ENCODE results near the gene VPS41. TPM values are rescaled to one million over a fixed set of nuclear protein-coding genes. Genes with fewer than 3 reads are reported as not detected.

Gene VPS41
- polyA plus RNA-seq, 4 donors: 8.6 to 67.7 (median 14.4) TPM

GRCh38 chr7:38881015-38881414, 28.0 kb downstream of the VPS41 start:
- no peak overlapping the region for H3K4me3 ChIP-seq (ENCODE audit: low read depth in 1 of 3, low read length in 3 of 3)
- 95 to 100% (median 99%) methylated on average over 3 of the region's 3 CpGs for WGBS, 3 donors
- peaks cover 0 to 4% (median 0%) of the 10 kb centered on the region in 3 donors for H3K36me3 ChIP-seq (ENCODE audit: control insufficient read depth in 3 of 3, insufficient read depth in 2 of 3, low read depth in 1 of 3, low read length in 3 of 3)
- FAIRE-seq: no peak
- DNase-seq: no peak
- no peak overlapping the region for H3K27ac ChIP-seq (ENCODE audit: low read depth in 1 of 3, low read length in 2 of 3)
- no peaks in the 10 kb centered on the region for H3K4me1 ChIP-seq (ENCODE audit: control insufficient read depth in 3 of 3, insufficient read depth in 2 of 3, low read depth in 1 of 3, low read length in 2 of 3)
- H3K27me3 ChIP-seq (ENCODE audit: control insufficient read depth in 3 of 3, insufficient read depth in 3 of 3, low read length in 3 of 3): no peaks in the 10 kb centered on the region
- peaks cover 0 to 3% of the 10 kb centered on the region in 2 donors for H3K9me3 ChIP-seq (ENCODE audit: control insufficient read depth in 2 of 2, insufficient read depth in 1 of 2, low read depth in 1 of 2, low read length in 1 of 2)

GRCh38 chr7:38880454-38880853, 28.5 kb downstream of the VPS41 start:
- peaks cover 0 to 2% (median 0%) of the 10 kb centered on the region in 3 donors for H3K36me3 ChIP-seq (ENCODE audit: control insufficient read depth in 3 of 3, insufficient read depth in 2 of 3, low read depth in 1 of 3, low read length in 3 of 3)
- H3K4me1 ChIP-seq (ENCODE audit: control insufficient read depth in 3 of 3, insufficient read depth in 2 of 3, low read depth in 1 of 3, low read length in 2 of 3): no peaks in the 10 kb centered on the region
- H3K4me3 ChIP-seq (ENCODE audit: low read depth in 1 of 3, low read length in 3 of 3): no peak overlapping the region
- peaks cover 0 to 2% of the 10 kb centered on the region in 2 donors for H3K9me3 ChIP-seq (ENCODE audit: control insufficient read depth in 2 of 2, insufficient read depth in 1 of 2, low read depth in 1 of 2, low read length in 1 of 2)
- no peak overlapping the region for H3K27ac ChIP-seq (ENCODE audit: low read depth in 1 of 3, low read length in 2 of 3)
- WGBS, 3 donors: 81 to 83% (median 83%) methylated on average over 3 of the region's 3 CpGs
- DNase-seq (no peak), FAIRE-seq (no peak)
- no peaks in the 10 kb centered on the region for H3K27me3 ChIP-seq (ENCODE audit: control insufficient read depth in 3 of 3, insufficient read depth in 3 of 3, low read length in 3 of 3)

- no peaks in the 10 kb centered on the region for H3K27me3 ChIP-seq (ENCODE audit: control insufficient read depth in 3 of 3, insufficient read depth in 3 of 3, low read length in 3 of 3)
- peaks cover 0 to 2% (median 0%) of the 10 kb centered on the region in 3 donors for H3K36me3 ChIP-seq (ENCODE audit: control insufficient read depth in 3 of 3, insufficient read depth in 2 of 3, low read depth in 1 of 3, low read length in 3 of 3)
- H3K9me3 ChIP-seq (ENCODE audit: control insufficient read depth in 2 of 2, insufficient read depth in 1 of 2, low read depth in 1 of 2, low read length in 1 of 2): peaks cover 0 to 2% of the 10 kb centered on the region in 2 donors
- no peak overlapping the region for H3K4me3 ChIP-seq (ENCODE audit: low read depth in 1 of 3, low read length in 3 of 3)
- WGBS, 3 donors: 95 to 97% (median 96%) methylated on average over 1 of the region's 1 CpG
- H3K27ac ChIP-seq (ENCODE audit: low read depth in 1 of 3, low read length in 2 of 3): no peak overlapping the region
- no peaks in the 10 kb centered on the region for H3K4me1 ChIP-seq (ENCODE audit: control insufficient read depth in 3 of 3, insufficient read depth in 2 of 3, low read depth in 1 of 3, low read length in 2 of 3)
- FAIRE-seq (no peak), DNase-seq (no peak)
These were observed 29.0 kb downstream of the VPS41 start for GRCh38 chr7:38880035-38880434.

GRCh38 chr7:38878694-38879457, 30.1 kb downstream of the VPS41 start:
- H3K27me3 ChIP-seq (ENCODE audit: control insufficient read depth in 3 of 3, insufficient read depth in 3 of 3, low read length in 3 of 3): no peaks in the 10 kb centered on the region
- no peak for FAIRE-seq
- DNase-seq: no peak
- H3K36me3 ChIP-seq (ENCODE audit: control insufficient read depth in 3 of 3, insufficient read depth in 2 of 3, low read depth in 1 of 3, low read length in 3 of 3): no peaks in the 10 kb centered on the region
- no peaks in the 10 kb centered on the region for H3K9me3 ChIP-seq (ENCODE audit: control insufficient read depth in 2 of 2, insufficient read depth in 1 of 2, low read depth in 1 of 2, low read length in 1 of 2)
- no peak overlapping the region for H3K27ac ChIP-seq (ENCODE audit: low read depth in 1 of 3, low read length in 2 of 3)
- no peaks in the 10 kb centered on the region for H3K4me1 ChIP-seq (ENCODE audit: control insufficient read depth in 3 of 3, insufficient read depth in 2 of 3, low read depth in 1 of 3, low read length in 2 of 3)
- WGBS, 3 donors: 81 to 93% (median 92%) methylated on average over 8 of the region's 8 CpGs
- no peak overlapping the region for H3K4me3 ChIP-seq (ENCODE audit: low read depth in 1 of 3, low read length in 3 of 3)

GRCh38 chr7:38873433-38873832, 35.6 kb downstream of the VPS41 start:
- DNase-seq (no peak), FAIRE-seq (no peak)
- no peaks in the 10 kb centered on the region for H3K9me3 ChIP-seq (ENCODE audit: control insufficient read depth in 2 of 2, insufficient read depth in 1 of 2, low read depth in 1 of 2, low read length in 1 of 2)
- WGBS, 3 donors: 89 to 91% (median 90%) methylated on average over 4 of the region's 4 CpGs
- H3K4me1 ChIP-seq (ENCODE audit: control insufficient read depth in 3 of 3, insufficient read depth in 2 of 3, low read depth in 1 of 3, low read length in 2 of 3): no peaks in the 10 kb centered on the region
- H3K4me3 ChIP-seq (ENCODE audit: low read depth in 1 of 3, low read length in 3 of 3): no peak overlapping the region
- no peak overlapping the region for H3K27ac ChIP-seq (ENCODE audit: low read depth in 1 of 3, low read length in 2 of 3)
- H3K27me3 ChIP-seq (ENCODE audit: control insufficient read depth in 3 of 3, insufficient read depth in 3 of 3, low read length in 3 of 3): no peaks in the 10 kb centered on the region
- peaks cover 0 to 5% (median 5%) of the 10 kb centered on the region in 3 donors for H3K36me3 ChIP-seq (ENCODE audit: control insufficient read depth in 3 of 3, insufficient read depth in 2 of 3, low read depth in 1 of 3, low read length in 3 of 3)

GRCh38 chr7:38872202-38872601, 36.8 kb downstream of the VPS41 start:
- H3K36me3 ChIP-seq (ENCODE audit: control insufficient read depth in 3 of 3, insufficient read depth in 2 of 3, low read depth in 1 of 3, low read length in 3 of 3): peaks cover 0 to 13% (median 9%) of the 10 kb centered on the region in 3 donors
- no peak overlapping the region for H3K4me3 ChIP-seq (ENCODE audit: low read depth in 1 of 3, low read length in 3 of 3)
- H3K9me3 ChIP-seq (ENCODE audit: control insufficient read depth in 2 of 2, insufficient read depth in 1 of 2, low read depth in 1 of 2, low read length in 1 of 2): no peaks in the 10 kb centered on the region
- H3K4me1 ChIP-seq (ENCODE audit: control insufficient read depth in 3 of 3, insufficient read depth in 2 of 3, low read depth in 1 of 3, low read length in 2 of 3): no peaks in the 10 kb centered on the region
- FAIRE-seq: no peak
- no peak overlapping the region for H3K27ac ChIP-seq (ENCODE audit: low read depth in 1 of 3, low read length in 2 of 3)
- 91 to 92% (median 92%) methylated on average over 5 of the region's 5 CpGs for WGBS, 3 donors
- no peaks in the 10 kb centered on the region for H3K27me3 ChIP-seq (ENCODE audit: control insufficient read depth in 3 of 3, insufficient read depth in 3 of 3, low read length in 3 of 3)
- no peak for DNase-seq

- 88 to 98% (median 95%) methylated on average over 3 of the region's 3 CpGs for WGBS, 3 donors
- Histone ChIP-seq H3K27ac (ENCODE audit: low read depth in 1 of 3, low read length in 2 of 3) (no peak overlapping the region), H3K36me3 (ENCODE audit: control insufficient read depth in 3 of 3, insufficient read depth in 2 of 3, low read depth in 1 of 3, low read length in 3 of 3) (peaks cover 0 to 13% (median 12%) of the 10 kb centered on the region in 3 donors), H3K4me3 (ENCODE audit: low read depth in 1 of 3, low read length in 3 of 3) (no peak overlapping the region), H3K27me3 (ENCODE audit: control insufficient read depth in 3 of 3, insufficient read depth in 3 of 3, low read length in 3 of 3) (no peaks in the 10 kb centered on the region), H3K4me1 (ENCODE audit: control insufficient read depth in 3 of 3, insufficient read depth in 2 of 3, low read depth in 1 of 3, low read length in 2 of 3) (no peaks in the 10 kb centered on the region), H3K9me3 (ENCODE audit: control insufficient read depth in 2 of 2, insufficient read depth in 1 of 2, low read depth in 1 of 2, low read length in 1 of 2) (no peaks in the 10 kb centered on the region)
- DNase-seq (no peak), FAIRE-seq (no peak)
These were observed 38.8 kb downstream of the VPS41 start for GRCh38 chr7:38870147-38870546.

- peak; percentile 33 for FAIRE-seq
These were observed 45.2 kb downstream of the VPS41 start for GRCh38 chr7:38863601-38864291.

More at GRCh38 chr7:38863601-38864291, 45.2 kb downstream of the VPS41 start:
- H3K27me3 ChIP-seq (ENCODE audit: control insufficient read depth in 3 of 3, insufficient read depth in 3 of 3, low read length in 3 of 3): no peaks in the 10 kb centered on the region
- H3K4me3 ChIP-seq (ENCODE audit: low read depth in 1 of 3, low read length in 3 of 3): no peak overlapping the region
- peak overlapping the region in 1 of 3 donors; percentile 89 for H3K27ac ChIP-seq (ENCODE audit: low read depth in 1 of 3, low read length in 2 of 3)
- H3K9me3 ChIP-seq (ENCODE audit: control insufficient read depth in 2 of 2, insufficient read depth in 1 of 2, low read depth in 1 of 2, low read length in 1 of 2): no peaks in the 10 kb centered on the region
- WGBS, 3 donors: 30 to 66% (median 37%) methylated on average over 7 of the region's 7 CpGs
- peaks cover 0 to 7% (median 0%) of the 10 kb centered on the region in 3 donors for H3K4me1 ChIP-seq (ENCODE audit: control insufficient read depth in 3 of 3, insufficient read depth in 2 of 3, low read depth in 1 of 3, low read length in 2 of 3)
- peaks cover 0 to 12% (median 6%) of the 10 kb centered on the region in 3 donors for H3K36me3 ChIP-seq (ENCODE audit: control insufficient read depth in 3 of 3, insufficient read depth in 2 of 3, low read depth in 1 of 3, low read length in 3 of 3)
- peak; percentile 84 to 87 for DNase-seq

Measured in small intestine (tissue), 7 donors.